ENCODE data around the gene VAC14. TPM values are rescaled to one million over a fixed set of nuclear protein-coding genes. Genes with fewer than 3 reads are reported as not detected.

The VAC14 gene
- total and polyA plus RNA-seq, 2 of the 8 experiments (the other 6 are each of a cell fraction or from before 2014, with no cell fraction given), result 56.0 to 108 TPM

DNA sequence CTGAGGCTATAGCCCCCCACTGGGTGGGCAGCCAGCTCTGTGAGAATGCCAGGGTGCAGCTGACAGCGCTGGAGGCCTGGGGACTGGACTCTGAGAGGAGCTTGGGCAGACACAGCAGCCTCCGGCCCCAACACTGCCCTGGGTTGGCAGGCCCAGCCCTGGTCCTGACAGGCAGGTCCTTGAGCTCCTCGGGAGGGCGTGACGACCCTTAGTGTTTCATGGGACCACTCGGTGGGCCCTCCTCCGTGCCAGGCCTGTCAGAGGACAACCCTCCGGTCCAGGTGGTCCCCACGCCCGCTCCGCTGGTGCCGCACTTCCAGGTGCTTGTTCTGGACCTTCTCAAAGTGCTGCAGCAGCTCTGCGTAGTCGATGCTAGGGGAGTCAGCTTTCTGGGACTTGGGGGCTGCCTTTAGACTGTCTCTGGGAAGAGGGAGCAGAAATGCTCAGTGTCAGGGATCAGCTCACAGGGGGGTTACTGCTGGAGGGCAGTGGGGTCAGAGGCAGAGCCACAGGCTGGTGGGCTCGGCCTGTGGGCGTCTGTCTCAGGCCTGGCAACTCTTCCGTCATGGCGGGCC is 113.2 kb downstream of the VAC14 start (continued):
- TF ChIP-seq SUZ12 (IDR thresholded peaks at IDR 0.05; ENCODE audit: low read length) (no peak), RBBP5 (IDR thresholded peaks at IDR 0.05; ENCODE audit: borderline replicate concordance, low read depth, low read length) (no peak), GTF2F1 (IDR thresholded peaks at IDR 0.05; ENCODE audit: borderline replicate concordance, low read depth, low read length) (no peak), SAP30 (IDR thresholded peaks at IDR 0.05; ENCODE audit: insufficient read depth, insufficient replicate concordance, low read length) (no peak), KDM1A (IDR thresholded peaks at IDR 0.05; ENCODE audit: borderline replicate concordance, low read length) (no peak)
- TF ChIP-seq, protein P1, sequence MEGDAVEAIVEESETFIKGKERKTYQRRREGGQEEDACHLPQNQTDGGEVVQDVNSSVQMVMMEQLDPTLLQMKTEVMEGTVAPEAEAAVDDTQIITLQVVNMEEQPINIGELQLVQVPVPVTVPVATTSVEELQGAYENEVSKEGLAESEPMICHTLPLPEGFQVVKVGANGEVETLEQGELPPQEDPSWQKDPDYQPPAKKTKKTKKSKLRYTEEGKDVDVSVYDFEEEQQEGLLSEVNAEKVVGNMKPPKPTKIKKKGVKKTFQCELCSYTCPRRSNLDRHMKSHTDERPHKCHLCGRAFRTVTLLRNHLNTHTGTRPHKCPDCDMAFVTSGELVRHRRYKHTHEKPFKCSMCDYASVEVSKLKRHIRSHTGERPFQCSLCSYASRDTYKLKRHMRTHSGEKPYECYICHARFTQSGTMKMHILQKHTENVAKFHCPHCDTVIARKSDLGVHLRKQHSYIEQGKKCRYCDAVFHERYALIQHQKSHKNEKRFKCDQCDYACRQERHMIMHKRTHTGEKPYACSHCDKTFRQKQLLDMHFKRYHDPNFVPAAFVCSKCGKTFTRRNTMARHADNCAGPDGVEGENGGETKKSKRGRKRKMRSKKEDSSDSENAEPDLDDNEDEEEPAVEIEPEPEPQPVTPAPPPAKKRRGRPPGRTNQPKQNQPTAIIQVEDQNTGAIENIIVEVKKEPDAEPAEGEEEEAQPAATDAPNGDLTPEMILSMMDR (IDR thresholded peaks at IDR 0.05; ENCODE audit: control extremely low read depth in 1 of 3, insufficient read depth in 1 of 3, low read depth in 1 of 3, low read length in 3 of 3), result no peak
